SU-DHL-6 (cell line): ENCODE results near the gene STARD4.

Experiments used
- H2AFZ ChIP-seq: fragments of 200-600 bp; sonication (generic); 2 replicates; pipeline ENCODE4 v1.6.1; 2014; ENCODE audit warnings: low read depth, mild to moderate bottlenecking, moderate library complexity, mixed read lengths, antibody characterized with exemption, low read length; ENCODE audit not compliant: severe bottlenecking
- H3F3A ChIP-seq: fragments of 200-600 bp; shearing (Covaris generic); 2 replicates; pipeline ENCODE4 v1.6.0; 2016; ENCODE audit warnings: antibody characterized with exemption, mild to moderate bottlenecking; ENCODE audit not compliant: insufficient read depth
- H3K27ac ChIP-seq: fragments of 200-600 bp; sonication (generic); 2 replicates; pipeline ENCODE4 v1.5.1; 2016; ENCODE audit warnings: low read depth, mild to moderate bottlenecking, low read length, moderate library complexity, mixed read lengths
- H3K27me3 ChIP-seq: fragments of 200-600 bp; sonication (generic), shearing (Covaris generic); 2 replicates; pipeline ENCODE4 v1.6.0; 2014; ENCODE audit warnings: mild to moderate bottlenecking, low read length
- H3K36me3 ChIP-seq: fragments of 200-600 bp; sonication (generic); 2 replicates; pipeline ENCODE4 v1.6.1; 2014; ENCODE audit warnings: mild to moderate bottlenecking, low read length, mixed read lengths
- H3K4me2 ChIP-seq: fragments of 300-600, 200-600 bp; shearing (Covaris generic), sonication (generic); 2 replicates; pipeline ENCODE4 v1.6.0; 2014; ENCODE audit warnings: low read length, low read depth, mild to moderate bottlenecking; ENCODE audit not compliant: poor library complexity, severe bottlenecking
- H3K4me3 ChIP-seq: fragments of 200-600 bp; sonication (generic); 2 replicates; pipeline ENCODE4 v1.5.1; 2014; ENCODE audit warnings: antibody characterized with exemption, low read length, mild to moderate bottlenecking, mixed read lengths; ENCODE audit not compliant: insufficient read depth, poor library complexity, severe bottlenecking
- H3K79me2 ChIP-seq: fragments of 200-600 bp; sonication (generic); 2 replicates; pipeline ENCODE4 v1.6.1; 2014; ENCODE audit warnings: mild to moderate bottlenecking, low read length, moderate library complexity; ENCODE audit not compliant: insufficient read depth
- H3K9ac ChIP-seq: fragments of 200-600 bp; sonication (generic); 2 replicates; pipeline ENCODE4 v1.7.0; 2014; ENCODE audit warnings: mild to moderate bottlenecking, low read length
- H3K9me2 ChIP-seq: fragments of 200-600 bp; sonication (generic); replicated peaks from 2 replicates; pipeline ENCODE4 v1.6.1; 2014; ENCODE audit warnings: low read length; ENCODE audit not compliant: insufficient read depth
- H3K9me3 ChIP-seq: fragments of 200-600 bp; sonication (generic); 2 replicates; pipeline ENCODE4 v1.6.1; 2014; ENCODE audit warnings: low read length, mixed read lengths; ENCODE audit not compliant: insufficient read depth
- H4K20me1 ChIP-seq: fragments of 200-600 bp; sonication (generic); 2 replicates; pipeline ENCODE4 v1.6.1; 2014; ENCODE audit warnings: low read depth, mild to moderate bottlenecking, antibody characterized with exemption, low read length, moderate library complexity, mixed read lengths
- CTCF ChIP-seq: fragments of 200-600 bp; sonication (generic); IDR thresholded peaks from one replicate; pipeline ENCODE4 v1.5.1; 2017; ENCODE audit warnings: antibody characterized with exemption, mild to moderate bottlenecking, low read length, moderate library complexity; ENCODE audit not compliant: insufficient read depth, poor library complexity, severe bottlenecking
- EZH2phosphoT487 ChIP-seq: fragments of 200-600 bp; sonication (generic), shearing (Covaris generic); conservative IDR thresholded peaks from 2 replicates; pipeline ENCODE4 v1.6.1; 2018; ENCODE audit warnings: mild to moderate bottlenecking, antibody characterized with exemption, low read length, moderate library complexity, mixed read lengths

STARD4 gene

GRCh38 chr5:111494355-111494999 is 17.9 kb downstream of the STARD4 start:
- TF ChIP-seq CTCF (no peak), EZH2phosphoT487 (no peak)
- H3K79me2 ChIP-seq = no peaks in the 10 kb centered on the region
- peaks cover 34% of the 10 kb centered on the region for H3K36me3 ChIP-seq
- peaks cover 6% of the 10 kb centered on the region; the same call in 1 of the 2 replicates for H3F3A ChIP-seq
- H3K27ac ChIP-seq = no peak overlapping the region; the same call in 1 of the 2 replicates
- no peak overlapping the region for H2AFZ ChIP-seq
- no peaks in the 10 kb centered on the region for H3K9me3 ChIP-seq
- H4K20me1 ChIP-seq = no peaks in the 10 kb centered on the region
- no peak overlapping the region for H3K4me3 ChIP-seq
- no peak overlapping the region for H3K9ac ChIP-seq
- no peaks in the 10 kb centered on the region for H3K27me3 ChIP-seq
- no peaks in the 10 kb centered on the region for H3K9me2 ChIP-seq
- H3K4me2 ChIP-seq = no peak overlapping the region

- H4K20me1 ChIP-seq = no peaks in the 10 kb centered on the region
- H3K36me3 ChIP-seq = peaks cover 19% of the 10 kb centered on the region; the same call in 1 of the 2 replicates
- no peak overlapping the region for H3K9ac ChIP-seq
- no peak overlapping the region for H3K4me2 ChIP-seq
- no peak overlapping the region for H3K4me3 ChIP-seq
- H3K9me3 ChIP-seq = no peaks in the 10 kb centered on the region
- TF ChIP-seq CTCF (no peak), EZH2phosphoT487 (no peak)
- no peak overlapping the region for H3K27ac ChIP-seq
- H2AFZ ChIP-seq = no peak overlapping the region
- H3K9me2 ChIP-seq = 0 out of 2 replicates have a peak, but pooled peaks cover under 1% of the 10 kb centered on the region
- no peaks in the 10 kb centered on the region for H3K27me3 ChIP-seq
- H3F3A ChIP-seq = peaks cover 6% of the 10 kb centered on the region; the same call in 1 of the 2 replicates
- no peaks in the 10 kb centered on the region for H3K79me2 ChIP-seq
These were observed 19.3 kb downstream of the STARD4 start for GRCh38 chr5:111493031-111493430.

- Histone ChIP-seq H3K9ac (no peak overlapping the region), H4K20me1 (no peaks in the 10 kb centered on the region), H3K4me3 (no peak overlapping the region), H3K36me3 (no peaks in the 10 kb centered on the region), H3K27me3 (no peaks in the 10 kb centered on the region), H3K4me2 (no peak overlapping the region), H2AFZ (no peak overlapping the region), H3K79me2 (no peaks in the 10 kb centered on the region), H3F3A (no peaks in the 10 kb centered on the region), H3K9me2 (0 out of 2 replicates have a peak, but pooled peaks cover 4% of the 10 kb centered on the region), H3K27ac (no peak overlapping the region), H3K9me3 (no peaks in the 10 kb centered on the region)
- TF ChIP-seq EZH2phosphoT487 (no peak), CTCF (no peak)
These were observed 24.0 kb downstream of the STARD4 start for GRCh38 chr5:111488353-111488752.
